Dendritic cell treated with granulocyte-macrophage colony-stimulating factor and Interleukin-4, amounts not matched to agents 40 ng/mL and 50 ng/mL, for 4 days (primary cell): ENCODE data around the gene PAPSS1.

Experiments used
- H3K27ac Mint-ChIP-seq: one replicate; pipeline ENCODE4 v1.8.0; 2022; ENCODE audit warnings: mild to moderate bottlenecking, mixed read lengths
- H3K27me3 Mint-ChIP-seq: one replicate; pipeline ENCODE4 v1.8.0; 2022; ENCODE audit warnings: mild to moderate bottlenecking, mixed read lengths
- H3K36me3 Mint-ChIP-seq: one replicate; pipeline ENCODE4 v1.8.0; 2022; ENCODE audit warnings: low read depth, mixed read lengths
- H3K4me1 Mint-ChIP-seq: one replicate; pipeline ENCODE4 v1.8.0; 2022; ENCODE audit warnings: low read depth, mixed read lengths
- H3K4me3 Mint-ChIP-seq: one replicate; pipeline ENCODE4 v1.8.0; 2022; ENCODE audit warnings: mild to moderate bottlenecking, moderate library complexity, mixed read lengths
- H3K9me3 Mint-ChIP-seq: one replicate; pipeline ENCODE4 v1.8.0; 2022; ENCODE audit warnings: mixed read lengths
- intact Hi-C: fragments of 100-400 bp; cut with micrococcal nuclease; formaldehyde crosslinking; loops from one replicate; pipeline ENCODE4 v1.15.0; 2022

PAPSS1 gene

GRCh38 chr4:107648178-107648991 is 71.6 kb downstream of the PAPSS1 start:
- H3K4me1 Mint-ChIP-seq: no peaks in the 10 kb centered on the region
- H3K27me3 Mint-ChIP-seq: no peaks in the 10 kb centered on the region
- peaks cover 84% of the 10 kb centered on the region for H3K36me3 Mint-ChIP-seq
- H3K4me3 Mint-ChIP-seq: no peak overlapping the region
- intact Hi-C loops: no loop called here
- peaks cover 9% of the 10 kb centered on the region for H3K9me3 Mint-ChIP-seq
- H3K27ac Mint-ChIP-seq: no peak overlapping the region

DNA sequence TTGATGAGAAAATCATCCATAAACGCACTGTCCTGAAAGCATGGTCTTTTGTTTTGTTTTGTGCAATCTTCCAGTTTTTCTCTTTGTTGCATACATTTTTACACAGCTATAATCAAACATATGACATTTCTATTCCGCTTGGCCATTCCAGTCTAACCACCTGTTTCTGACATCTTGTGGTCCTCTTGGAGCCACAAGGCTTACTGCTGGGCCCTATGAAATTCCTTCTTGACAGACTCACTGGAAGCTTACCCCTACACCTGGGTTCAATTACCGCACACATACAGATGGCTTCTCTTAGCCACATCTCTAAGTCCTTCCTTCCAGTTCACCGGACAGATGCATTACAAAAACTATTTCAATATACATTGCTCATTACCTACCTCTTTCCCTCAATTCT is 72.4 kb downstream of the PAPSS1 start:
- intact Hi-C loops: no loop called here
- H3K27me3 Mint-ChIP-seq: no peaks in the 10 kb centered on the region
- peaks cover 9% of the 10 kb centered on the region for H3K9me3 Mint-ChIP-seq
- no peak overlapping the region for H3K4me3 Mint-ChIP-seq
- H3K4me1 Mint-ChIP-seq: no peaks in the 10 kb centered on the region
- no peak overlapping the region for H3K27ac Mint-ChIP-seq
- H3K36me3 Mint-ChIP-seq: peaks cover 79% of the 10 kb centered on the region

DNA sequence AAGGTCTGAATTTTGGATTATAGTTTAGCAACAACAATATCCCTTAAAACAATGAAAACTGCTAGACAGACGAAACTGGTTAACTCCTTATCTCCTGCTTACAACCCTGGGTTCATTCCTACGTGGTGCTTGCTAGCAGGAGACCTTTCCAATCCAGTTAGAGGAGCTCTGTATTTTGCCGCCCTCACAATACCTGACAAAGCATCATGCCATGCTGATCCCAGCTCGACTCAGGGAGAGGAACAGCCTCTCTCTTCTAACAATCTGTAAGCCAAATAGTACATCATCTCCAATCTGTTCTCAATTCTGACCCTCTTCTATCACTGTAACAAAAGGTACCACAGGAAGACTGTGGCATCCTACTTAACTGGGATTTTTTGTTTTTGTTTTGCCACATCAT is 74.4 kb downstream of the PAPSS1 start:
- H3K27me3 Mint-ChIP-seq: no peaks in the 10 kb centered on the region

GRCh38 chr4:107643021-107643420 is 77.0 kb downstream of the PAPSS1 start:
- Mint-ChIP-seq H3K36me3 (peaks cover 42% of the 10 kb centered on the region), H3K4me3 (no peak overlapping the region), H3K27ac (no peak overlapping the region), H3K4me1 (no peaks in the 10 kb centered on the region), H3K27me3 (no peaks in the 10 kb centered on the region), H3K9me3 (no peaks in the 10 kb centered on the region)
- intact Hi-C loops: no loop called here

More for the DNA sequence above, 74.4 kb downstream of the PAPSS1 start:
- Mint-ChIP-seq H3K9me3 (peaks cover under 1% of the 10 kb centered on the region), H3K4me1 (no peaks in the 10 kb centered on the region), H3K4me3 (no peak overlapping the region), H3K36me3 (peaks cover 59% of the 10 kb centered on the region), H3K27ac (no peak overlapping the region)
- intact Hi-C loops: no loop called here

- Mint-ChIP-seq H3K27ac (no peak overlapping the region), H3K4me1 (no peaks in the 10 kb centered on the region), H3K9me3 (no peaks in the 10 kb centered on the region), H3K27me3 (no peaks in the 10 kb centered on the region), H3K4me3 (no peak overlapping the region), H3K36me3 (peaks cover 22% of the 10 kb centered on the region)
- intact Hi-C loops: no loop called here
These were observed 79.2 kb downstream of the PAPSS1 start for GRCh38 chr4:107640878-107641277.

GRCh38 chr4:107640197-107640596 is 79.8 kb downstream of the PAPSS1 start:
- Mint-ChIP-seq H3K36me3 (peaks cover 20% of the 10 kb centered on the region), H3K27ac (no peak overlapping the region), H3K27me3 (no peaks in the 10 kb centered on the region), H3K9me3 (no peaks in the 10 kb centered on the region), H3K4me1 (no peaks in the 10 kb centered on the region), H3K4me3 (no peak overlapping the region)
- intact Hi-C loops: no loop called here

DNA sequence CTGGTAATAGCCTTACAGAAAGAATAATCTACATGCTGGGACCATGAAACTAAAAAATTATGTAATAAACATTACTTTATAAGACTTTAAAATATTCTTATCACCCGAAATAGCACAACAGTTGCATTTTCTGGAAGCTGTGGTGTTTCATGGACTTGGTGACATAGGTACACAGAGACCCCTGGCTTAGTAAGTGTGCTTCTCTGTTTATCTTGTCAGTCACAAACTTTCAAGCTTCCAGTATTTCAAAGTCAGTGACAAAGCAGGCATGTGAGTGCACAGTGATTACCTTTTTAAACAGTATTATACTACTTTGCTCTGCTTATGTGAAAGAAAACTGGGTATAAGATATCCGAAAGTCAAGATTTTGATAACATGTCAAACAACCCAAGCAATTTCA is 84.3 kb downstream of the PAPSS1 start:
- Mint-ChIP-seq H3K4me1 (no peaks in the 10 kb centered on the region), H3K27me3 (no peaks in the 10 kb centered on the region), H3K27ac (no peak overlapping the region), H3K36me3 (peaks cover 21% of the 10 kb centered on the region), H3K4me3 (no peak overlapping the region), H3K9me3 (no peaks in the 10 kb centered on the region)
- intact Hi-C loops: no loop called here

- H3K9me3 Mint-ChIP-seq: no peaks in the 10 kb centered on the region
- H3K27ac Mint-ChIP-seq: no peak overlapping the region
- no peaks in the 10 kb centered on the region for H3K27me3 Mint-ChIP-seq
- H3K4me1 Mint-ChIP-seq: no peaks in the 10 kb centered on the region
- intact Hi-C loops: no loop called here
- H3K36me3 Mint-ChIP-seq: peaks cover 41% of the 10 kb centered on the region
- H3K4me3 Mint-ChIP-seq: no peak overlapping the region
These were observed 88.5 kb downstream of the PAPSS1 start for GRCh38 chr4:107631560-107631959.

DNA sequence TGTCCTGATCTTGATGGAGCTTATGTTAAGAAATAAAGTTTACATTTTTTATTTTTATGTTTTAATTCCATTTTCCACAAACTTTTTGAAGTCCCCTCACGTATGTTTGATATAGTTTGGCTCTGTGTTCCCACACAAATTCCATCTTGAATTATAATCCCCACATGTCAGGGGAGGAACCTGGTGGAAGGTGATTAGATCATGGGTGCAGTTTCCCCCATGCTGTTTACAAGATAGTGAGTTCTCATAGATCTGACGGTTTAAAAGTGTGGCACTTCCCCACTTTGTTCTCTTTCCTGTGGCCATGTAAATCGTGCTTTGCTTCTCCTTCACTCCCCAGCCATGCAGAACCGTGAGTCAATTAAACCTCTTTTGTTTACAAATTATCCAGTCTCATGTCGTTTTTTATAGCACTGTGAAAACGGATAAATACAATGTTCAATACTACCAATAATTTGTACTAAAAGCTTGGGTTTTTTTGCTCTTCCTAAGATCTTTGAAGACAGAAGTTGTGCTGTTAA is 89.8 kb downstream of the PAPSS1 start:
- H3K9me3 Mint-ChIP-seq: no peaks in the 10 kb centered on the region
- H3K36me3 Mint-ChIP-seq: peaks cover 40% of the 10 kb centered on the region
- no peak overlapping the region for H3K27ac Mint-ChIP-seq

GRCh38 chr4:107629318-107629717 is 90.7 kb downstream of the PAPSS1 start:
- H3K4me3 Mint-ChIP-seq: no peak overlapping the region

More for the DNA sequence above, 89.8 kb downstream of the PAPSS1 start:
- Mint-ChIP-seq H3K4me1 (no peaks in the 10 kb centered on the region), H3K4me3 (no peak overlapping the region), H3K27me3 (no peaks in the 10 kb centered on the region)
- intact Hi-C loops: no loop called here

GRCh38 chr4:107625391-107625902 is 94.6 kb downstream of the PAPSS1 start:
- H3K9me3 Mint-ChIP-seq: peaks cover 12% of the 10 kb centered on the region

More at GRCh38 chr4:107629318-107629717, 90.7 kb downstream of the PAPSS1 start:
- Mint-ChIP-seq H3K36me3 (peaks cover 45% of the 10 kb centered on the region), H3K4me1 (no peaks in the 10 kb centered on the region), H3K27ac (no peak overlapping the region), H3K9me3 (peaks cover 3% of the 10 kb centered on the region), H3K27me3 (no peaks in the 10 kb centered on the region)
- intact Hi-C loops: no loop called here

DNA sequence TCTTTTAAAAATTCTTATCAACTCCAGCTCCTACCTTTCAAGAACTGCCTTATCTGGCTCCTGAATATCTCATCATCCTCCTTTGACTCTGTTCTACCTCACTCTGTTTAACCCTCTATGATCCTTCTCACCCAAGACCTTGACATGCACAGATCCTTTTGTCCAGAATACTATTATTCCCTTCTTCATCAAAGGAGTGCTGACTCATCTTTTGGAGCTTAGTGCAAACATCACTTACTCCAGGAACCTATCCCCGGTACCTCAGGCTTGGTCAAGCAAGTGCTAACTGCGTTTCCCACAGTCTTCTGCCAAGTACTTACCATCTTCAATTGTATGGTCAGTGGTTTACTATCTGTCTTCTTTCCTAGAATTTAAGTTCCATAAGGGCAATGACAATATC is 96.0 kb downstream of the PAPSS1 start:
- Mint-ChIP-seq H3K9me3 (peaks cover 12% of the 10 kb centered on the region), H3K27ac (no peak overlapping the region), H3K4me3 (no peak overlapping the region), H3K4me1 (no peaks in the 10 kb centered on the region), H3K36me3 (peaks cover 19% of the 10 kb centered on the region), H3K27me3 (no peaks in the 10 kb centered on the region)
- intact Hi-C loops: no loop called here

More at GRCh38 chr4:107625391-107625902, 94.6 kb downstream of the PAPSS1 start:
- no peak overlapping the region for H3K4me3 Mint-ChIP-seq
- intact Hi-C loops: no loop called here
- H3K27ac Mint-ChIP-seq: no peak overlapping the region
- H3K4me1 Mint-ChIP-seq: no peaks in the 10 kb centered on the region
- H3K36me3 Mint-ChIP-seq: peaks cover 33% of the 10 kb centered on the region
- no peaks in the 10 kb centered on the region for H3K27me3 Mint-ChIP-seq

- H3K4me3 Mint-ChIP-seq: no peak overlapping the region
- no peaks in the 10 kb centered on the region for H3K4me1 Mint-ChIP-seq
- no peak overlapping the region for H3K27ac Mint-ChIP-seq
- H3K27me3 Mint-ChIP-seq: no peaks in the 10 kb centered on the region
- H3K36me3 Mint-ChIP-seq: peaks cover 28% of the 10 kb centered on the region
- H3K9me3 Mint-ChIP-seq: peaks cover 12% of the 10 kb centered on the region
- intact Hi-C loops: no loop called here
These were observed 98.0 kb downstream of the PAPSS1 start for GRCh38 chr4:107622006-107622405.

DNA sequence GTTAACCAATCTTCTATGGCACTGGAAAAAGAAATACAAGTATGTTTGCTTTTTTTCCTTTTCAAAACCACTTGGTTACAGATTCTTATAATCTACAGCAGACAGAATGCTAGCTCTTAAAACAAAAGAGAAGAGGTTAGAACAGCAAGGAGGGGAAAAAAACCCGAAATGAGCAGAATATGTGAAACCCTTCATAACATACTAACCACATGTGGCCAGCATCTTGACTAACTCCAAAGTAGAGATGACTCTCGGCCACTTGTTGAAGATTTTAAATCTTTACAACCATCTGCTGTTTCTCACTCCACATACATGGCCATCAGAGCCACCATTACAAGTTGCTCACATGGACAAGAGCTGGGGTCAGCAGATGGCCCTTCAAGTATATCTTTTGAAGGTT is 100.3 kb downstream of the PAPSS1 start:
- peaks cover 12% of the 10 kb centered on the region for H3K9me3 Mint-ChIP-seq
- H3K27ac Mint-ChIP-seq: no peak overlapping the region

More for the DNA sequence above, 100.3 kb downstream of the PAPSS1 start:
- Mint-ChIP-seq H3K4me3 (no peak overlapping the region), H3K36me3 (peaks cover 38% of the 10 kb centered on the region), H3K4me1 (no peaks in the 10 kb centered on the region), H3K27me3 (no peaks in the 10 kb centered on the region)
- intact Hi-C loops: no loop called here
